GM10248 (cell line): ENCODE data around the gene RAPGEF3.

Source experiments
- CTCF ChIA-PET: fragments of 300-600 bp; sonication (Branson Sonifier 250); formaldehyde crosslinking; extraction: SDS; loops from one replicate; lab custom pipeline; 2021; ENCODE audit warnings: antibody characterized with exemption; lab: Yijun Ruan, JAX
- POLR2A ChIA-PET: fragments of 350-650 bp; sonication (Branson Sonifier 250); formaldehyde crosslinking; extraction: SDS; loops from one replicate; lab custom pipeline; 2020; ENCODE audit warnings: antibody characterized with exemption; lab: Yijun Ruan, JAX
- DNase-seq: peaks from one replicate; pipeline ENCODE4 v3.0.0; 2012; ENCODE audit errors: extremely low spot score
- TF ChIP-seq, protein P1 (sequence below): IDR thresholded peaks from 2 replicates; pipeline ENCODE4 v1.5.1; 2012; ENCODE audit warnings: mild to moderate bottlenecking, low read depth; ENCODE audit errors: extremely low read depth, missing control alignments, control extremely low read depth

Gene RAPGEF3

GRCh38 chr12:47777741-47778558 is 19.3 kb upstream of the RAPGEF3 start:
- no peak for DNase-seq
- TF ChIP-seq, protein P1, sequence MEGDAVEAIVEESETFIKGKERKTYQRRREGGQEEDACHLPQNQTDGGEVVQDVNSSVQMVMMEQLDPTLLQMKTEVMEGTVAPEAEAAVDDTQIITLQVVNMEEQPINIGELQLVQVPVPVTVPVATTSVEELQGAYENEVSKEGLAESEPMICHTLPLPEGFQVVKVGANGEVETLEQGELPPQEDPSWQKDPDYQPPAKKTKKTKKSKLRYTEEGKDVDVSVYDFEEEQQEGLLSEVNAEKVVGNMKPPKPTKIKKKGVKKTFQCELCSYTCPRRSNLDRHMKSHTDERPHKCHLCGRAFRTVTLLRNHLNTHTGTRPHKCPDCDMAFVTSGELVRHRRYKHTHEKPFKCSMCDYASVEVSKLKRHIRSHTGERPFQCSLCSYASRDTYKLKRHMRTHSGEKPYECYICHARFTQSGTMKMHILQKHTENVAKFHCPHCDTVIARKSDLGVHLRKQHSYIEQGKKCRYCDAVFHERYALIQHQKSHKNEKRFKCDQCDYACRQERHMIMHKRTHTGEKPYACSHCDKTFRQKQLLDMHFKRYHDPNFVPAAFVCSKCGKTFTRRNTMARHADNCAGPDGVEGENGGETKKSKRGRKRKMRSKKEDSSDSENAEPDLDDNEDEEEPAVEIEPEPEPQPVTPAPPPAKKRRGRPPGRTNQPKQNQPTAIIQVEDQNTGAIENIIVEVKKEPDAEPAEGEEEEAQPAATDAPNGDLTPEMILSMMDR, result no peak
- ChIA-PET CTCF (interaction anchor here (0.6 to 35.8 kb wide), 23 partner anchors 8 to 193 kb away, joined by 3 to 1524 read pairs (median 7); partner anchors contain the start of genes ENDOU, RAPGEF3 and RPAP3), POLR2A (no interaction called here)

GRCh38 chr12:47777151-47777550 is 18.5 kb upstream of the RAPGEF3 start:
- POLR2A ChIA-PET, result interaction anchor here (0.6 kb wide), 1 partner anchor 94 kb away, joined by 3 read pairs; no protein-coding TSS in a partner anchor
- CTCF ChIA-PET, result interaction anchor here (1.2 to 35.8 kb wide), 13 partner anchors 9 to 126 kb away, joined by 3 to 1524 read pairs (median 10); partner anchors contain the start of genes ENDOU, RAPGEF3 and RPAP3
- TF ChIP-seq, protein P1, result no peak
- DNase-seq, result no peak

DNA sequence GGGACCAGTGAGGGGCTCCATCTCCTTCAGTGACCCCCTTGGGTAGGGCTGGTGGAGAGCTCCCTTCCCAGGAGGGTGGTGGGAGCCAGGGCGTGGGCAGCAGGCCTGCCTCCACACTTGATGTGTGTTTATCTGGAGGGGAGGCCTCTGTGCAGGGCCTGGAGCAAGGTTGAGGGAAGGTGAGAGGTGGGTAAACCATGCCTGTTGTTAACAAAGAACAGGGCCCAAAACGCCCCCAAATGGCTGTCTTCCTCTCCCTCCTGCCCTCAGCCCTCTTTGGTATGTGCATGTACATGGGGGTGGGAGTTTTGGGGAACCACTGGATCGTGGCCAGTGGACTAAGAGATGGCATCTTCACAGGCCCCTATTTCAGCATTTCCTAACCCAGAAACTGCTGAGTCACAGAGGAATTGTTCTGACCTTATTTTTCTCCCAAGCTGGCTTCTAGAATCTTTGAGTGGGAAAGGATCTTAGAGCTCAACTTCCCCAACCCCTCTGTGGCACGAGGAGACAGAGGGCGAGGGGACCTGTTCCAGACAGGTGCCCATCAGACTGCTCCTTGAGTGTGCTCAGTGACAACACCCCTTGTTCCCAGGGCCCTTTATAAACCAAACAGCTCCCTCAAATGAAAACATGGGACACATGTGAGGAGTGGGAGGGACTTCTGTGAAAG is 17.9 kb upstream of the RAPGEF3 start:
- POLR2A ChIA-PET, result interaction anchor here (0.6 kb wide), 1 partner anchor 94 kb away, joined by 3 read pairs; no protein-coding TSS in a partner anchor
- CTCF ChIA-PET, result interaction anchor here (0.8 to 35.8 kb wide), 17 partner anchors 9 to 125 kb away, joined by 3 to 1524 read pairs (median 7); partner anchors contain the start of genes ENDOU, RAPGEF3 and RPAP3
- DNase-seq, result no peak
- TF ChIP-seq, protein P1, result no peak

- no peak for DNase-seq
- ChIA-PET CTCF (interaction anchor here (1.3 to 35.8 kb wide), 10 partner anchors 7 to 109 kb away, joined by 3 to 1524 read pairs (median 34); partner anchors contain the start of genes ENDOU, RAPGEF3 and RPAP3), POLR2A (no interaction called here)
- TF ChIP-seq, protein P1, result no peak
Measured at GRCh38 chr12:47775100-47775911, 16.6 kb upstream of the RAPGEF3 start.

DNA sequence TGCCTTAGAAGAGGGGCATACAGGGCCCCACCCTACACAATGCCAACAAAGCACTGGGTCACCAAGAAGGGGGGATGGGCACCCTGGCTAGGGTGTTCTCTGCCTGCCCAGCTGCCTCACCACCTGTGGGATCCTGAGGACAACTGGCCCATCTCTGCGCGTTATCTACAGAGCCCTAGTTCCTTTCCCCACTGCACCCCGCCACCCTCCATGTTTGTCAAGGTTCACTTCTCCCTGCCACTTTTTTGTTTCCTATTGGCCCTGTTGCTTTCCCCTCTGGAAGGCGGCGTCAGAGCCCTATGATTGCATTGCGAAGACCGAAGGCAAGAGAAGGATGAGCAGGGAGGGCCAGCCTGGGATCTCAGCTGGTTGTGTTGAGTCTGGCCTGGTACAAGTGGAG is 16.0 kb upstream of the RAPGEF3 start:
- DNase-seq, result no peak
- CTCF ChIA-PET, result interaction anchor here (1.8 to 35.8 kb wide), 6 partner anchors 7 to 63 kb away, joined by 13 to 1524 read pairs (median 98); partner anchors contain the start of genes ENDOU, RAPGEF3 and RPAP3
- POLR2A ChIA-PET, result no interaction called here
- TF ChIP-seq, protein P1, result no peak
